Measurements from ENCODE around the gene CDH13. TPM values are rescaled to one million over a fixed set of nuclear protein-coding genes. Genes with fewer than 3 reads are reported as not detected.

Gene CDH13
- polyA plus RNA-seq, 1 donor from 2014 or later: 3.2 TPM

DNA sequence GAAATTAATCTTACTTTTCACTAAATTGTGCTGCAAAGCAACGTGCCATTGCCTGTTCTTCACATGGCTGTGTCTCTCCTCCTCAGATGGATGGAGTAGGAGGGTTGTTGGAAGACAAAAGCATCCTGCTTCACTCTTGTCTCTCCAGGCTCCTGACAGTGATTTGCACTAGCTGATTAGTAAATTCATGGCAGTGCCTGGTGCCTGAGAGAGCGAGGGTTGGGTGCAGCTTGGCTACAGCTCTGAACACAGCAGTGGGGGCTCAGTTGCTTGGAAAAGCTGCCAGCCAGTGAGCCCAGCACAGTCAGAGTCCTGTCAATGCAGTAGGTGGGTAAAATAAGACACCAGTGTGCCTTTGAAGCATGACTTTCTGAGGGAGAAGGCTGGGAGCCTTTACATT, 37.4 kb downstream of the CDH13 start:
- H4K20me1 ChIP-seq (ENCODE audit: insufficient read depth): no peaks in the 10 kb centered on the region
- H3F3A ChIP-seq (ENCODE audit: insufficient read depth, low read length, poor library complexity, severe bottlenecking): peaks cover 4% of the 10 kb centered on the region
- H3K4me2 ChIP-seq (ENCODE audit: low read length): no peak overlapping the region
- no peaks in the 10 kb centered on the region for H3K79me2 ChIP-seq (replicated peaks; ENCODE audit: insufficient read depth, low read length)
- H3K9me2 ChIP-seq (ENCODE audit: insufficient read depth, low read length): no peaks in the 10 kb centered on the region
- H3K27me3 ChIP-seq (ENCODE audit: insufficient read depth, low read depth, low read length): no peaks in the 10 kb centered on the region
- TF ChIP-seq, protein P1, sequence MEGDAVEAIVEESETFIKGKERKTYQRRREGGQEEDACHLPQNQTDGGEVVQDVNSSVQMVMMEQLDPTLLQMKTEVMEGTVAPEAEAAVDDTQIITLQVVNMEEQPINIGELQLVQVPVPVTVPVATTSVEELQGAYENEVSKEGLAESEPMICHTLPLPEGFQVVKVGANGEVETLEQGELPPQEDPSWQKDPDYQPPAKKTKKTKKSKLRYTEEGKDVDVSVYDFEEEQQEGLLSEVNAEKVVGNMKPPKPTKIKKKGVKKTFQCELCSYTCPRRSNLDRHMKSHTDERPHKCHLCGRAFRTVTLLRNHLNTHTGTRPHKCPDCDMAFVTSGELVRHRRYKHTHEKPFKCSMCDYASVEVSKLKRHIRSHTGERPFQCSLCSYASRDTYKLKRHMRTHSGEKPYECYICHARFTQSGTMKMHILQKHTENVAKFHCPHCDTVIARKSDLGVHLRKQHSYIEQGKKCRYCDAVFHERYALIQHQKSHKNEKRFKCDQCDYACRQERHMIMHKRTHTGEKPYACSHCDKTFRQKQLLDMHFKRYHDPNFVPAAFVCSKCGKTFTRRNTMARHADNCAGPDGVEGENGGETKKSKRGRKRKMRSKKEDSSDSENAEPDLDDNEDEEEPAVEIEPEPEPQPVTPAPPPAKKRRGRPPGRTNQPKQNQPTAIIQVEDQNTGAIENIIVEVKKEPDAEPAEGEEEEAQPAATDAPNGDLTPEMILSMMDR (IDR thresholded peaks at IDR 0.05; ENCODE audit: poor library complexity, severe bottlenecking): no peak
- TF ChIP-seq POLR2AphosphoS5 (IDR thresholded peaks at IDR 0.05): no peak
- TF ChIP-seq EP300 (conservative IDR thresholded peaks at IDR 0.05; ENCODE audit: poor library complexity, severe bottlenecking): no peak
- TF ChIP-seq SMC3 (conservative IDR thresholded peaks at IDR 0.05; ENCODE audit: poor library complexity): no peak
- TF ChIP-seq RAD21 (conservative IDR thresholded peaks at IDR 0.05): no peak
- TF ChIP-seq, protein P2, sequence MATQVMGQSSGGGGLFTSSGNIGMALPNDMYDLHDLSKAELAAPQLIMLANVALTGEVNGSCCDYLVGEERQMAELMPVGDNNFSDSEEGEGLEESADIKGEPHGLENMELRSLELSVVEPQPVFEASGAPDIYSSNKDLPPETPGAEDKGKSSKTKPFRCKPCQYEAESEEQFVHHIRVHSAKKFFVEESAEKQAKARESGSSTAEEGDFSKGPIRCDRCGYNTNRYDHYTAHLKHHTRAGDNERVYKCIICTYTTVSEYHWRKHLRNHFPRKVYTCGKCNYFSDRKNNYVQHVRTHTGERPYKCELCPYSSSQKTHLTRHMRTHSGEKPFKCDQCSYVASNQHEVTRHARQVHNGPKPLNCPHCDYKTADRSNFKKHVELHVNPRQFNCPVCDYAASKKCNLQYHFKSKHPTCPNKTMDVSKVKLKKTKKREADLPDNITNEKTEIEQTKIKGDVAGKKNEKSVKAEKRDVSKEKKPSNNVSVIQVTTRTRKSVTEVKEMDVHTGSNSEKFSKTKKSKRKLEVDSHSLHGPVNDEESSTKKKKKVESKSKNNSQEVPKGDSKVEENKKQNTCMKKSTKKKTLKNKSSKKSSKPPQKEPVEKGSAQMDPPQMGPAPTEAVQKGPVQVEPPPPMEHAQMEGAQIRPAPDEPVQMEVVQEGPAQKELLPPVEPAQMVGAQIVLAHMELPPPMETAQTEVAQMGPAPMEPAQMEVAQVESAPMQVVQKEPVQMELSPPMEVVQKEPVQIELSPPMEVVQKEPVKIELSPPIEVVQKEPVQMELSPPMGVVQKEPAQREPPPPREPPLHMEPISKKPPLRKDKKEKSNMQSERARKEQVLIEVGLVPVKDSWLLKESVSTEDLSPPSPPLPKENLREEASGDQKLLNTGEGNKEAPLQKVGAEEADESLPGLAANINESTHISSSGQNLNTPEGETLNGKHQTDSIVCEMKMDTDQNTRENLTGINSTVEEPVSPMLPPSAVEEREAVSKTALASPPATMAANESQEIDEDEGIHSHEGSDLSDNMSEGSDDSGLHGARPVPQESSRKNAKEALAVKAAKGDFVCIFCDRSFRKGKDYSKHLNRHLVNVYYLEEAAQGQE (IDR thresholded peaks at IDR 0.05; ENCODE audit: borderline replicate concordance): no peak
- peak overlapping the region; percentile 84 for H3K27ac ChIP-seq (ENCODE audit: low read length)
- no peak overlapping the region for H2AFZ ChIP-seq (ENCODE audit: low read depth, low read length)
- H3K9ac ChIP-seq (ENCODE audit: low read length): peak overlapping the region; percentile 19
- no peaks in the 10 kb centered on the region for H3K9me3 ChIP-seq (ENCODE audit: low read length)
- H3K4me3 ChIP-seq (ENCODE audit: low read length): no peak overlapping the region
- no peaks in the 10 kb centered on the region for H3K36me3 ChIP-seq (ENCODE audit: insufficient read depth, low read length)

DNA sequence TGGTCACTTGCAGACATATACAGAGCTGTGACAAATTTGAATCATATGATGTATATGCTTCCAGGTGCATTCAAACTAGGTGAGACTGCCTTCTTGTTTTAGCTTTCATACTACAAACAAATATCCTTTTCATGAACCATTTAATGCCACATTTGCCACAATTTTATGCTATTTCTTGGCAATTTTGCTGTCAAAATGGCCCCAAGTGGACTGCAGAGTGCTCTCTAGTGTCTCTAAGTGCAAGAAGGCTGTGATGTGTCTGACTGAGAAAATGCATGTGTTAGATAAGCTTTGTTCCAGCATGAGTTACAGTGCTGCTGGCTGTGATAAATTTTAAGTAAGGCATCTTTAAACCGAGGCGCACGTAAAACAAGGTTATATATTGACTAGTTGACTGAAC, 38.3 kb downstream of the CDH13 start:
- Histone ChIP-seq H3K4me3 (ENCODE audit: low read length) (no peak overlapping the region), H3K4me2 (ENCODE audit: low read length) (peak overlapping the region; percentile 22), H3K27me3 (ENCODE audit: insufficient read depth, low read depth, low read length) (no peaks in the 10 kb centered on the region), H3F3A (ENCODE audit: insufficient read depth, low read length, poor library complexity, severe bottlenecking) (peaks cover 4% of the 10 kb centered on the region), H3K9me3 (ENCODE audit: low read length) (no peaks in the 10 kb centered on the region), H3K79me2 (replicated peaks; ENCODE audit: insufficient read depth, low read length) (no peaks in the 10 kb centered on the region), H3K9me2 (ENCODE audit: insufficient read depth, low read length) (no peaks in the 10 kb centered on the region), H4K20me1 (ENCODE audit: insufficient read depth) (no peaks in the 10 kb centered on the region), H3K9ac (ENCODE audit: low read length) (peak overlapping the region; percentile 32), H2AFZ (ENCODE audit: low read depth, low read length) (no peak overlapping the region), H3K36me3 (ENCODE audit: insufficient read depth, low read length) (no peaks in the 10 kb centered on the region), H3K27ac (ENCODE audit: low read length) (peak overlapping the region; percentile 84)
- TF ChIP-seq TAF1 (IDR thresholded peaks at IDR 0.05; ENCODE audit: low read depth) (no peak), RAD21 (conservative IDR thresholded peaks at IDR 0.05) (peak; percentile 49), POLR2AphosphoS5 (IDR thresholded peaks at IDR 0.05) (peak; percentile 90), MXI1 (conservative IDR thresholded peaks at IDR 0.05; ENCODE audit: poor library complexity, severe bottlenecking) (peak; percentile 20), EZH2 (IDR thresholded peaks at IDR 0.05; ENCODE audit: borderline replicate concordance, insufficient read depth, low read length, poor library complexity, severe bottlenecking) (no peak), SMC3 (conservative IDR thresholded peaks at IDR 0.05; ENCODE audit: poor library complexity) (peak; percentile 35), EP300 (conservative IDR thresholded peaks at IDR 0.05; ENCODE audit: poor library complexity, severe bottlenecking) (peak; percentile 96)
- TF ChIP-seq, protein P2 (IDR thresholded peaks at IDR 0.05; ENCODE audit: borderline replicate concordance): peak; percentile 91
- TF ChIP-seq, protein P1 (IDR thresholded peaks at IDR 0.05; ENCODE audit: poor library complexity, severe bottlenecking): peak; percentile 36

Data from neural cell (in vitro differentiated cells).